Muscle of back (tissue), 11 donors: Measurements from ENCODE around the gene SIX2. TPM values are rescaled to one million over a fixed set of nuclear protein-coding genes. Genes with fewer than 3 reads are reported as not detected.

Experiments
- DNase-seq, 3 donors: peaks; one replicate each; pipeline versions ENCODE4 v3.0.0 to v3.0.0-alpha.2; 2013
- polyA plus RNA-seq, 10 donors: library from polyadenylated mRNA; unstranded; fragments of 120-200 nt; gene quantifications; one replicate each; pipeline ENCODE4 v1.2.1, GENCODE V29; 2013; ENCODE audit not compliant: insufficient read length in 10 of 10

SIX2 gene
- polyA plus RNA-seq, 10 donors: 4.6 to 13.0 (median 7.4) TPM

DNA sequence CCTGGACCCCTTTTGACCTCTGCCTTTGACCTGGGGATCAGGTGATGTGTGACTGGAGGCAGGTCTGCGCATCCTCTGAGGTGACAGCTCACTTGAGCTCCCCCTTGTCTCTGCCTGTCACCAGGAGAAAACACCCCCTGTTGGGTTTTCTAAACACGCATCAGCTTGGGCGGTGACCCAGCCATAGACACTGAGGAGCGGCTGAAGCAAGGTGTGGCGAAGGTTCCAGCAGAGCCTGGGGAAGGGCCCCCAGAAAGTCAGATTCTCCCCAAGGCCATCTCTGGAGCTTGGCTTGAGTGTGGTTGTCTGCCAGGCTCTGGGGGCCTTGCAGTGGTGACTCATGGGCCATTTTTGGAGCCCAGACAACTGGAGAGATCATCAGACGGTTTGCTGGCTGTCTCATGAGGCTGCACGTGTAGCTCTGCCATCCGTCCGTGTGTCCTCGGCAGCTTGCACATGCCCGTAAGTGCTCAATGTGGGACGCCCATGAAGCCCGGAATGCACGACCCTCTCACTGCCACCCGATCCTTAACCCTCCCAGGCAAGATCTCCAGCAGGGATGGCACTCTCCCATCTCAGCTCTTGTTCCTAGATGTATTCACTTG, 38.3 kb downstream of the SIX2 start:
- DNase-seq: no peak

DNA sequence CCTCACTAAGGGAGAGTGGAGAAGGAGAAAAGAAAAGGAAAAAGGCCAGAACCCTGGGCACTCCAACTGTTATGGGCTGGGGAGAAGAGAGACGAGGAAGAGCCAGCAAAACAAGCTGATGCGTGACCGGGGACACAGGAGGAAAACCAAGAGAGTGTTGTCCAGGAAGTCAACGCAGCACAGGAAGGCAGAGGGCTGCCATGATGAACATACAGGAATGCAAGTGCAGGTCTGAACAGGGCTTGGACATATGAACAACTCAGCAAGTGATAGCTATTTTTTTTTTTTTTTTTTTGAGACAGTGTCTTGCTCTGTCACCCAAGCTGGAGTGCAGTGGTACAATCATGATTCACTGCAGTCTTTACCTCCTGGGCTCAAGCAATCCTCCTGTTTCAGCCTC, 39.3 kb downstream of the SIX2 start:
- no peak for DNase-seq

DNA sequence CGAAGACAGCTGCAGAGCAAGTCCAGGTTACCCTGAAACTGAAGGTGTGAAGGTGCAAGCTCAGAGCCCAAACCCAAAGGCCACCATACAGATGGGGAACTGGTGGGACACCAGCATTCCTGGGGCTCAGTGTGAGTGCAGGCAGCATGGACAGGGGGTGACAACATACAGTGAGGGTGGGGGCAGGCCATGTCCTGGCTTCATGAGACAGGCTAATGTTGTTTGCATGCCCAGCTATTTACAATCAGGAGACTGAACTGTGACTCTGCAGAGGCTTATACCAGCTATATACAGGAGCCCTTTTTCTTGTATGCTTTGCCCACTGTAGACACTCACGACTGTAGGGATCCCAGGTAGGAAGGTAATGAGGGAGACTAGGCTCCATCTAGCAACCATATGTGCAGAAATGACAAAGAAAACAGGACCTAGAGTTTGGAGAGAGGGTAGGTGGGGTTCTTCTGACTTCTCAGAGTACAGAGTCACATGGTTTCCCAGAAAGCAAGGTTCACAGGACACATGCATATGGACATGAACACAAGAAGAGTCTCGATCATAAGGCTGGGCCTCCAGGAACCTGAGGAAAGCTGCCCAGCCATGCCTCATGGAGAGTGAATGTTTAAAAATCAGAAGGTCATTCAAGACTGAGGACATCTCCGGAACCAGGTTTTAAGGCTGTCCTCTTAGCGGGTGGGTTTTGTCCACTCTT, 41.4 kb downstream of the SIX2 start:
- no peak for DNase-seq

DNA sequence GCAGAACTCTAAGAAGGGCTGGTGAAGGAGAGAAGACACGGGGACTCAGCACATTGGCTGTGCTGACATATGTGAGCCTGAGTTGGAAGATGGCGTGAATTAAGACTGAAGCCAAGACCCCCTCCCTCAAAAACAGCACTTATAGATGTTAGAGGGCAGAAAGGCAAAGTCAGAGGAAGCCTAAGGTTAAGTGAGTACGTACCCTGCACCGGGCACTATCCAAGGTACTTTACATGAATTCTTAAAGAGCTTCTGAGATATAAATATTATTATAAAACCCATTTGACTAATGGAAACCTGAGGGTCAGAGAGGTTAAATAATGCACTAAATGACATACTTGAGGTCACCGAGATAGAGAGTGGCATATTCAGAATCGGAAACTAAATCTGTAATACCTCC, 42.2 kb downstream of the SIX2 start:
- no peak for DNase-seq

DNA sequence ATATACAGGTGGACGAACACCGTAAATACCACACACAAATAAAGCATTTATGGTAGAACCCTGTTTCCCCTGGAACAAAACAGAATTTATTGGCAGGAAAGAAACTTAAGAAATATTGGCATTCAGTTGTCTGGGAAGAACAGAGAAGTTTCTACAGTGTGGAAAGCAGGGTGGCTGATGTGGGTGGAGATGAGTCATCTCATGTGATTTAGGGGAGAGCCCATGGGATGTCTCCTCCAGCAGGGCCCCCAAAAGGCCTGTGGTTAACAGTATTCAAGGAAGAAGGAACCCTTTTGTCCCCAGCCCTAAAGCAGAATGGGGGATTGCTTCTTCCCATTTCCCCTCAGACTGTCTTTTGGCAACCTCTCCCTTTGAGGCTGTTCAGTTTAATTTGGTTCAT, 43.6 kb downstream of the SIX2 start:
- no peak for DNase-seq

DNA sequence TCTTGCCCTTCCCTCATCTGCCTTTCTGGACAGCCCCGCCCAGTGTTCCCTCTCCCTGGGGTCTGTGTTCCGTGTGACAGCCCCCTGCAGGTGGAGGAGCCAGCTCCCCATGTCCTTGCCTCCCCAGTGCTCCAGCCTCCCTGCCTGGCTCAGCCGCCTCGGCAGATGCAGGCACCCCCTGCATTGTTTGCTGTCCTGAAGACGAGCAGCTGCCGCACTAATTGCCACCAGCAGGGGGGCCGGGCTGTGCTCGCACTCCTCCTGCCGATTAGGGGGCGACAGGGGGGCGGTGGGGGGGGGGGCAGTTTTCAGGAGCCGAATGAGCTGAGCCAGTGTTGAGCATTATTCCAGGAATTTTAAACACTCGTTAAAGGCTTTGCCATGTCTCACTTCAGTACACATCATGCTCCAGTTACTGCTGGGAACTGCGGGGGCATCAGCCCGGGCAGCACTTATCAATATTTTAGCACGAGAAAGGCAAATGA, 44.5 kb downstream of the SIX2 start:
- no peak for DNase-seq

DNA sequence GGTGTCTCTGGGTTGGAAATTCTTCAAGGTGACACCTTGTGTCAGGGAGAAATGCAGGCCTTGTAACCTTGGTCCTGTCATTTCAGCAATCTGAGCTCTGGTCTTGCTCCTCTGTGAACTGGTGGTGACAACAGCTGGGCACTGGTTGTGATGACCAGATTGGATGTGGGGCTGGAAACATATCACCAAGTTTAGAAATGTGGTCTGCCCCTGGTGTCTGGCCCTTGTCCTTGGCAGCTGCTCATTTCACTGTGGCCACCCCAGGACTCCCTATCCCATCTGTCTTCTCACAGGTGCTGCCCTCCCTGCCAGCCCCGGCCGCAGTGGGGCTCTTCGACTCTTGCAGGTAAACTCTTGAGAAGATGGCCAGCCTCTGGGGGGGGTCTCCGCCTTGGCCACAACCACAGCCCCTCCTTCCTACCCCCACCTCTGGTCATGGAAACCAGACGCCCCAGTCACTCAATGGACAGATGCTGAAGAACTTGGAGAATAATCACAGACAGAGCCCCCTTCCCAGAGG, 47.0 kb downstream of the SIX2 start:
- no peak for DNase-seq

DNA sequence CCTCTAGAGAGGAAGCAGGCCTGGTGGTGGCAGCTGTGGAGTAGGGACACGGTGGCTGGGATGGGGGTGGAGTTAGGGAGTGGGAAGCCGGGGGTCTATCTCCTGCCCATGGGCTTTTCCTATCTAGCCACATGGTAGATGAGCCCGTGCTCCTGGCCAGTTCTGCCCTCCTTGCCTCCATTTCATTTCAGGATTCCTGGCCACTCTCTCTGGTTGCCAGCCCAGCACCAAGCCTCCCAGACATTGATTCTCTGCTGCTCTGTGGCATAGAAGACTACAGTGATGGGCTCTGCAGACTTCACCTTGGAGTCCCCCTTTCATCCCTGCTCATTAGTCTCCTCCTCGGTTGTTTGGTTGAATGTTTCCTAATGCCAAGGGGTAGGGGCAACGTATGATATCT, 48.4 kb downstream of the SIX2 start:
- DNase-seq: no peak

DNA sequence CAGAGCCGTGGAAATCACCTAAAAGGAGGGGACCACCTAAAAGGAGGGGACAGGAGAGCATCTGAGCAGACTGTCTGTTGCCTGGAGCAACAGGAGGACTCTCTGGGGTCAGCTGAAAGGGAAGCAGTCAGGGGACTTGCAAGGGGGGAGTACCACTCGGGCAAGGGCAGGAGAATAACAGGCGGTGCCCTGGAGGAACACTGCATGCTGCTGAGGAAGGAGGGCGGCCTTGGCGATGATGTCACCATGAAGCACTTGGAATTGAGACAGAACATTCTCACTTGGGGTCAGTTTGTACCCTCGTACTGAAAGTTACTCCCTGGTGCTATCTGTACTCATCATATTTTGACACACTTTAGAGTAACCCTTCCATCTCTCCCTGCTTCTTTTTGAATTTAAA, 49.4 kb downstream of the SIX2 start:
- DNase-seq: no peak

DNA sequence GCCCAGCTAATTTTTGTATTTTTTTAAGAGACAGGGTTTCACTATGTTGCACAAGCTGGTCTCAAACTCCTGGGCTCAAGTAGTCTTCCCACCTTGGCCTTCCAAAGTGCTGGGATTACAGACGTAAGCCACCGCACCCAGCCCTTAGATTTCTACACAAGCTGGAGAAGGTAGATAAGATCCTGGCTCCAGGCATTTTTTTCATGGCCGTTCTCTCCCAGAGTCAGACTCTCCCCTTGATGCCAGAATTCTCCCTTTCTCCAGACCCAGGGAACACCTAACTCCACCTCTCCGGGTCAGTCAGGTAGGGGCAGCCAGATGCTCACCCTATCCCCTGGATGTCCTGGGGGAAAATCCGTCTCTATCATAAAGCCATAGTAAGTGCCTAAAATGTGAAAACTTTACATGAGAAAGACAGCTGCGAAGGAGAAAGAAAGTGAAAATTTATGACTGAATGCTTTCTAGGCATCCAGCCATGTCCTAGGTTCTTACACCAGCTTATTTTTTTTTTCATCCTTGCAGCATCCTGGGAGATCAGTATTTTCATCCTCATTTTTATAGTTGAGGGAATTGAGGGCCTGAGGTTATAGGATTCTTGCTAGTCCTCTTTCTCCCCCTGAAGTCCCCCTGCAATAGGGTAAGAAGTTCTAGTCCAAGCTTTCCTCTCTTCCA, 51.5 kb downstream of the SIX2 start:
- DNase-seq: peak in 1 of 3 donors; percentile 13

DNA sequence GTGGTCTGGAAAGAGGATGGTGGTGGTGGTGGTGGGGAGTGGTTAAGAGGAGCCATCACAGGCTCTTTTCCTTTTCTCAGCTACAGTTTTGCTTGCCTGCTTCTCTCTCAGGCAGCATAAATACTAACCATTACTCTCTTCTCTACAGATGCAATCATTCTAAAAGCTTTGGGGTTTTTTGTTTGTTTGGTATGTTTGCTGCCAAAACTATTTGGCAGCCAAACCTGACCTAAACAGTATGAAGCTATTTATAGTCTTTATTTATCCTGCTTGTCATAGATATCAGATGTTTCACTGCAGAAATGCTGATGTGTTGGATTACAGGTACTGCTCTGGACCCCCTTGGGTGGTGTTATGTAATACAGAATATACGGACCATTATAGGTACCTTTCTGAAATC, 52.4 kb downstream of the SIX2 start:
- peak; percentile 38 to 76 (median 56) for DNase-seq

DNA sequence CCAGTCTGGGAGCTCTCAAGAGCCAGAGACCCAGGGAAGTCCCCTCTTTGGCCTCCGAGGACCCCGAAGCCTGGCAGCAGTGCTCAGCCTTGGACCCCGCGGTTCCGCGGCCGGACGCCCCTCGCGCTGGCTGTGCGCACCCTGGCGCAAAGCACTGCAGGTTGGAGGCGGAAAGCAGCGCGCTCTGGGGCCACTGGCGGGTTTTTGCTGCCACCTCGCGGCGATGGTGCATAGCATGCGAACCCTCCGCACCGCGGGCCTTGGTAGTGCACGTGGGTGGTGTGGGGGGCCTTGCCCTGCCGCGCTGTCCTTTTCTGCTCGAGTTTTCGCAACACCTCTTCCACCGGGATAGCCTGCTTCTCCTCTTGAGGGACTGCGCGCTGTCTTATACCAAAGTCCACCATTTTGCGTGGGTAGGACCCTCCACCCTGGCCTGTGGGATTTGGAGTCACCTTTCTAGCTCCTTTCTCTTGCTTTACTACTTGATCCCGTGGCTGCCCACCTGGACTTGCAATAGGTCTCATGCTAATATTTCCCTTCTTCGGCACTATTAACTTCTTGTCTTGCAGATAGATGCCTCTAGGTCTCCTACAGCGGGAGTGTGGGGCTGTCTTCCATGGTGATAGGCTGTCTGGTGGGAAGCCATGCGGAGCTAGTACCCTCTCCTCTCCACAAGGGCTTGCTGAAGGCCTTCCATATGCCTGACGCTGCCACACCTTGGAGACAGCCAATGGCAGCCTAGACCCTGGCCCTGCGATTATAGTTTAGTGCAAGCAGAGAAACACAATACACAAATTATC, 53.5 kb downstream of the SIX2 start:
- DNase-seq: peak; percentile 47 to 83 (median 71)

Other genes starting within 250 kb of the SIX2 start
- gene SIX3, start 67.8 kb downstream of the SIX2 start, polyA plus RNA-seq: not detected